CD14-positive monocyte (primary cell): ENCODE data around the gene NDUFA12. TPM values are rescaled to one million over a fixed set of nuclear protein-coding genes. Genes with fewer than 3 reads are reported as not detected.

Experiments
- DNase-seq, 3 donors: peaks; one replicate each; pipeline ENCODE4 v3.0.0-alpha.2; 2011 to 2022
- H2AFZ ChIP-seq: 2 replicates; pipeline ENCODE4 v1.6.0; 2012; ENCODE audit warnings: mild to moderate bottlenecking, low read depth, low read length, inconsistent platforms; ENCODE audit not compliant: insufficient read depth, poor library complexity, severe bottlenecking
- H3K27ac ChIP-seq, 2 donors: 1 replicate in 1 of 2; 2 replicates in 1 of 2; pipeline ENCODE4 v1.5.1; 2012 to 2013; ENCODE audit warnings: low read length in 2 of 2, control low read depth in 1 of 2, inconsistent platforms in 1 of 2, low read depth in 1 of 2, mild to moderate bottlenecking in 1 of 2
- H3K27me3 ChIP-seq, 2 donors: one replicate each; pipeline versions ENCODE4 v1.6.0 to v1.6.1; 2011 to 2013; ENCODE audit warnings: low read length in 2 of 2; ENCODE audit not compliant: control insufficient read depth in 2 of 2, insufficient read depth in 2 of 2
- H3K36me3 ChIP-seq, 2 donors: replicated peaks in 1 of 2; 1 replicate in 1 of 2; 2 replicates in 1 of 2; pipeline versions ENCODE4 v1.5.1 to v1.6.1; 2012 to 2013; ENCODE audit warnings: low read length in 2 of 2, control low read depth in 1 of 2, inconsistent platforms in 1 of 2, mild to moderate bottlenecking in 1 of 2; ENCODE audit not compliant: insufficient read depth in 2 of 2, control insufficient read depth in 1 of 2
- H3K4me1 ChIP-seq, 2 donors: 1 replicate in 1 of 2; 2 replicates in 1 of 2; pipeline versions ENCODE4 v1.5.1 to v1.6.1; 2012 to 2013; ENCODE audit warnings: low read length in 2 of 2, control low read depth in 1 of 2, inconsistent platforms in 1 of 2, mild to moderate bottlenecking in 1 of 2, moderate library complexity in 1 of 2; ENCODE audit not compliant: insufficient read depth in 2 of 2, control insufficient read depth in 1 of 2
- H3K4me2 ChIP-seq: replicated peaks from 2 replicates; pipeline ENCODE3; 2012; ENCODE audit warnings: low read length, moderate library complexity, mild to moderate bottlenecking; ENCODE audit not compliant: poor library complexity, severe bottlenecking; ENCODE audit errors: extremely low read depth
- H3K4me3 ChIP-seq, 3 experiments: fragments of 200-600 bp in 1 of 3; sonication (generic) in 1 of 3; replicated peaks in 1 of 3; 1 replicate in 2 of 3; 2 replicates in 1 of 3; pipeline ENCODE4 v1.5.1; 2011 to 2013; ENCODE audit warnings: low read length in 3 of 3, mild to moderate bottlenecking in 3 of 3, control low read depth in 2 of 3, low read depth in 2 of 3, inconsistent platforms in 1 of 3, moderate library complexity in 1 of 3
- H3K79me2 ChIP-seq: 2 replicates; pipeline ENCODE4 v1.6.0; 2012; ENCODE audit warnings: mild to moderate bottlenecking, control low read depth, inconsistent platforms, low read length, moderate library complexity; ENCODE audit not compliant: insufficient read depth
- H3K9ac ChIP-seq: 2 replicates; pipeline ENCODE4 v1.6.0; 2017; ENCODE audit warnings: low read length, mild to moderate bottlenecking; ENCODE audit not compliant: insufficient read depth, poor library complexity, severe bottlenecking
- H3K9me3 ChIP-seq, 2 donors: replicated peaks in 1 of 2; 1 replicate in 1 of 2; 2 replicates in 1 of 2; pipeline versions ENCODE4 v1.5.1 to v1.6.1; 2012 to 2013; ENCODE audit warnings: low read length in 2 of 2, control low read depth in 1 of 2; ENCODE audit not compliant: control insufficient read depth in 1 of 2, insufficient read depth in 1 of 2
- H4K20me1 ChIP-seq: 2 replicates; pipeline ENCODE4 v1.6.0; 2012; ENCODE audit warnings: mild to moderate bottlenecking, low read length, control low read depth, moderate library complexity; ENCODE audit not compliant: insufficient read depth
- H3K27ac Mint-ChIP-seq, 7 donors: one replicate each; pipeline ENCODE4 v1.8.0; 2020; ENCODE audit warnings: mild to moderate bottlenecking in 7 of 7, mixed read lengths in 7 of 7, moderate library complexity in 6 of 7, inconsistent platforms in 2 of 7
- H3K27me3 Mint-ChIP-seq, 3 donors: one replicate each; pipeline ENCODE4 v1.8.0; 2021 to 2022; ENCODE audit warnings: low read depth in 3 of 3, mild to moderate bottlenecking in 3 of 3, mixed read lengths in 3 of 3, moderate library complexity in 3 of 3, inconsistent platforms in 1 of 3
- H3K36me3 Mint-ChIP-seq, 2 donors: one replicate each; pipeline ENCODE4 v1.8.0; 2020; ENCODE audit warnings: mixed read lengths in 2 of 2, inconsistent platforms in 1 of 2, mild to moderate bottlenecking in 1 of 2
- H3K4me1 Mint-ChIP-seq: one replicate; pipeline ENCODE4 v1.8.0; 2020; ENCODE audit warnings: mild to moderate bottlenecking, mixed read lengths
- H3K4me3 Mint-ChIP-seq, 2 donors: one replicate each; pipeline ENCODE4 v1.8.0; 2020; ENCODE audit warnings: mild to moderate bottlenecking in 2 of 2, mixed read lengths in 2 of 2, moderate library complexity in 1 of 2
- H3K9me3 Mint-ChIP-seq, 7 donors: one replicate each; pipeline ENCODE4 v1.8.0; 2020 to 2022; ENCODE audit warnings: mixed read lengths in 7 of 7, mild to moderate bottlenecking in 6 of 7, moderate library complexity in 6 of 7, inconsistent platforms in 2 of 7
- CTCF ChIP-seq: fragments of 200-600 bp; IDR thresholded peaks from one replicate; pipeline ENCODE4 v1.8.0; 2022; ENCODE audit warnings: antibody characterized with exemption, mild to moderate bottlenecking
- WGBS: methylation state at CpG from one replicate; pipeline ENCODE4 v1.1.5; 2013; ENCODE audit warnings: missing lambda C conversion rate; ENCODE audit not compliant: insufficient coverage; 5-methylcytosine and 5-hydroxymethylcytosine counted together
- intact Hi-C, 2 donors: fragments of 100-400 bp; cut with micrococcal nuclease; formaldehyde crosslinking; loops; one replicate each; pipeline versions ENCODE4 v1.15.0 to v1.15.1; 2023
- polyA plus RNA-seq, 3 donors: library from polyadenylated mRNA; depleted of rRNA in 1 of 3; unstranded in 2 of 3; stranded (reverse) in 1 of 3; fragments of 300-500 nt in 2 of 3; fragments of >200 nt in 1 of 3; fragmentation: Illumina TruSeq in 2 of 3; gene quantifications; 1 replicate in 2 of 3; 2 replicates in 1 of 3; pipeline ENCODE4 v1.2.3, GENCODE V29; 2012 to 2021

The NDUFA12 gene
- polyA plus RNA-seq, 3 donors, result 105 to 302 (median 286) TPM

- Histone ChIP-seq H3K36me3 (peaks cover 9 to 17% of the 10 kb centered on the region in 2 donors), H3K4me1 (peaks cover 24 to 38% of the 10 kb centered on the region in 2 donors), H3K9ac (peak overlapping the region; percentile 92), H3K4me2 (peak overlapping the region; percentile 88), H3K9me3 (peaks cover 21% of the 10 kb centered on the region in 2 donors), H4K20me1 (peaks cover 5% of the 10 kb centered on the region), H3K4me3 (peak overlapping the region; percentile 92 to 95 (median 92)), H3K27ac (peak overlapping the region; percentile 86 to 97), H3K79me2 (peaks cover 46% of the 10 kb centered on the region), H3K27me3 (no peaks in the 10 kb centered on the region), H2AFZ (peak overlapping the region; percentile 97)
- DNase-seq, result no peak
- peak overlapping the region; percentile 93 to 97 for H3K4me3 Mint-ChIP-seq
- WGBS, result no CpG with 5 or more reads among the region's 15 CpGs
- intact Hi-C loops, result no loop called here
- H3K27me3 Mint-ChIP-seq, result no peaks in the 10 kb centered on the region
- peaks cover 34% of the 10 kb centered on the region for H3K4me1 Mint-ChIP-seq
- TF ChIP-seq CTCF, result no peak
- H3K27ac Mint-ChIP-seq, result peak overlapping the region; percentile 91 to 95 (median 93)
- H3K9me3 Mint-ChIP-seq, result peaks cover 8 to 31% (median 23%) of the 10 kb centered on the region in 7 donors
- peaks cover 15 to 24% of the 10 kb centered on the region in 2 donors for H3K36me3 Mint-ChIP-seq
Measured at GRCh38 chr12:95003921-95004272, 400 bp upstream of the NDUFA12 start.

GRCh38 chr12:95002754-95003153, 743 bp downstream of the NDUFA12 start:
- peak overlapping the region; percentile 97 for H2AFZ ChIP-seq
- peaks cover 12% of the 10 kb centered on the region for H4K20me1 ChIP-seq
- peak; percentile 8 to 38 (median 17) for DNase-seq
- intact Hi-C loops, result no loop called here
- Mint-ChIP-seq H3K4me1 (peaks cover 43% of the 10 kb centered on the region), H3K9me3 (peaks cover 4 to 20% (median 12%) of the 10 kb centered on the region in 7 donors), H3K4me3 (peak overlapping the region; percentile 93 to 97), H3K27me3 (no peaks in the 10 kb centered on the region), H3K27ac (peak overlapping the region; percentile 91 to 95 (median 93)), H3K36me3 (peaks cover 19 to 24% of the 10 kb centered on the region in 2 donors)
- H3K36me3 ChIP-seq, result peaks cover 9 to 17% of the 10 kb centered on the region in 2 donors
- H3K4me2 ChIP-seq, result peak overlapping the region; percentile 88
- H3K27ac ChIP-seq, result peak overlapping the region; percentile 86 to 97
- H3K27me3 ChIP-seq, result no peaks in the 10 kb centered on the region
- H3K4me1 ChIP-seq, result peaks cover 24 to 44% of the 10 kb centered on the region in 2 donors
- WGBS, result no CpG with 5 or more reads among the region's 3 CpGs
- TF ChIP-seq CTCF, result no peak
- H3K9me3 ChIP-seq, result peaks cover 9% of the 10 kb centered on the region in 2 donors
- peak overlapping the region; percentile 92 for H3K9ac ChIP-seq
- H3K79me2 ChIP-seq, result peaks cover 57% of the 10 kb centered on the region
- H3K4me3 ChIP-seq, result peak overlapping the region; percentile 92 to 95 (median 92)
